VCaP (cell line): ENCODE results near the gene ZCCHC7.

Source experiments
- H3K27ac ChIP-seq: fragments of 450-650 bp; 2 replicates; pipeline ENCODE4 v1.5.1; 2017
- CTCF ChIP-seq: fragments of 450-650 bp; conservative IDR thresholded peaks from 2 replicates; pipeline ENCODE4 v1.5.1; 2017; ENCODE audit warnings: mild to moderate bottlenecking, moderate library complexity

ZCCHC7 gene

GRCh38 chr9:37342895-37343294, 222.5 kb downstream of the ZCCHC7 start:
- H3K27ac ChIP-seq, result no peak overlapping the region
- TF ChIP-seq CTCF, result no peak

- no peak for TF ChIP-seq CTCF
- no peak overlapping the region for H3K27ac ChIP-seq
Measured at GRCh38 chr9:37343724-37344123, 223.3 kb downstream of the ZCCHC7 start.

- TF ChIP-seq CTCF, result no peak
- no peak overlapping the region for H3K27ac ChIP-seq
Measured at GRCh38 chr9:37345038-37345437, 224.7 kb downstream of the ZCCHC7 start.

- TF ChIP-seq CTCF, result no peak
- no peak overlapping the region for H3K27ac ChIP-seq
Measured at GRCh38 chr9:37348917-37349316, 228.5 kb downstream of the ZCCHC7 start.

- no peak overlapping the region for H3K27ac ChIP-seq
- TF ChIP-seq CTCF, result no peak
Measured at GRCh38 chr9:37350486-37351190, 230.3 kb downstream of the ZCCHC7 start.

GRCh38 chr9:37353791-37354190, 233.4 kb downstream of the ZCCHC7 start:
- no peak overlapping the region for H3K27ac ChIP-seq
- no peak for TF ChIP-seq CTCF

GRCh38 chr9:37362430-37362829, 242.1 kb downstream of the ZCCHC7 start:
- no peak overlapping the region for H3K27ac ChIP-seq
- no peak for TF ChIP-seq CTCF
